Common myeloid progenitor, CD34-positive (primary cell): ENCODE measurements around the gene CCDC97.
A peak's percentile ranks its signal among the peaks of the same experiment; 100 is the strongest.

ENCODE experiments used
- CTCF ChIA-PET: fragments of 350-600 bp; sonication (Branson Sonifier 250); formaldehyde crosslinking; loops from one replicate; lab custom pipeline; 2021; ENCODE audit warnings: antibody characterized with exemption; lab: Charles Lee
- POLR2A ChIA-PET: fragments of 350-600 bp; sonication (Branson Sonifier 250); formaldehyde crosslinking; loops from one replicate; lab custom pipeline; 2021; ENCODE audit warnings: antibody characterized with exemption; lab: Charles Lee
- DNase-seq, 3 donors: peaks; one replicate each; pipeline versions ENCODE4 v3.0.0 to v3.0.0-alpha.2; 2013
- H3K27ac ChIP-seq, 2 experiments: 1 replicate in 1 of 2; 2 replicates in 1 of 2; pipeline ENCODE4 v1.7.0; 2013; ENCODE audit warnings: inconsistent platforms in 2 of 2, low read length in 2 of 2, mild to moderate bottlenecking in 2 of 2, low read depth in 1 of 2, moderate library complexity in 1 of 2; ENCODE audit not compliant: severe bottlenecking in 2 of 2, insufficient read depth in 1 of 2, poor library complexity in 1 of 2
- H3K27me3 ChIP-seq, 5 experiments: replicated peaks in 2 of 5; 1 replicate in 3 of 5; 2 replicates in 2 of 5; pipeline versions ENCODE4 v1.6.1 to v1.7.0; 2013; ENCODE audit warnings: low read length in 4 of 5, mild to moderate bottlenecking in 2 of 5, moderate library complexity in 2 of 5, inconsistent platforms in 1 of 5; ENCODE audit not compliant: insufficient read depth in 5 of 5, control insufficient read depth in 4 of 5
- H3K36me3 ChIP-seq, 4 experiments: 1 replicate in 2 of 4; 2 replicates in 2 of 4; pipeline versions ENCODE4 v1.6.1 to v1.7.0; 2013; ENCODE audit warnings: low read length in 3 of 4, control low read depth in 1 of 4, mild to moderate bottlenecking in 1 of 4; ENCODE audit not compliant: control insufficient read depth in 4 of 4, insufficient read depth in 4 of 4
- H3K4me1 ChIP-seq, 4 experiments: 1 replicate in 3 of 4; 2 replicates in 1 of 4; pipeline versions ENCODE4 v1.6.1 to v1.7.1; 2013; ENCODE audit warnings: low read length in 3 of 4, mild to moderate bottlenecking in 3 of 4, control low read depth in 1 of 4, inconsistent platforms in 1 of 4, moderate library complexity in 1 of 4; ENCODE audit not compliant: control insufficient read depth in 4 of 4, insufficient read depth in 4 of 4; ENCODE audit errors: control extremely low read depth in 1 of 4
- H3K4me3 ChIP-seq, 7 experiments: 1 replicate in 4 of 7; 2 replicates in 3 of 7; pipeline versions ENCODE4 v1.5.1 to v1.7.0; 2013; ENCODE audit warnings: mild to moderate bottlenecking in 7 of 7, low read length in 6 of 7, moderate library complexity in 6 of 7, inconsistent platforms in 2 of 7, low read depth in 2 of 7, control low read depth in 1 of 7; ENCODE audit not compliant: insufficient read depth in 4 of 7, control insufficient read depth in 1 of 7; ENCODE audit errors: extremely low read depth in 1 of 7
- H3K9me3 ChIP-seq, 5 experiments: 1 replicate in 4 of 5; 2 replicates in 1 of 5; pipeline versions ENCODE4 v1.6.1 to v1.7.1; 2013; ENCODE audit warnings: low read length in 4 of 5, mild to moderate bottlenecking in 2 of 5, inconsistent platforms in 1 of 5, low read depth in 1 of 5, moderate library complexity in 1 of 5; ENCODE audit not compliant: control insufficient read depth in 4 of 5, insufficient read depth in 2 of 5; ENCODE audit errors: control extremely low read depth in 1 of 5
- WGBS: methylation state at CpG from one replicate; pipeline ENCODE4 v1.1.5; 2013; ENCODE audit not compliant: insufficient coverage; 5-methylcytosine and 5-hydroxymethylcytosine counted together

Gene CCDC97

DNA sequence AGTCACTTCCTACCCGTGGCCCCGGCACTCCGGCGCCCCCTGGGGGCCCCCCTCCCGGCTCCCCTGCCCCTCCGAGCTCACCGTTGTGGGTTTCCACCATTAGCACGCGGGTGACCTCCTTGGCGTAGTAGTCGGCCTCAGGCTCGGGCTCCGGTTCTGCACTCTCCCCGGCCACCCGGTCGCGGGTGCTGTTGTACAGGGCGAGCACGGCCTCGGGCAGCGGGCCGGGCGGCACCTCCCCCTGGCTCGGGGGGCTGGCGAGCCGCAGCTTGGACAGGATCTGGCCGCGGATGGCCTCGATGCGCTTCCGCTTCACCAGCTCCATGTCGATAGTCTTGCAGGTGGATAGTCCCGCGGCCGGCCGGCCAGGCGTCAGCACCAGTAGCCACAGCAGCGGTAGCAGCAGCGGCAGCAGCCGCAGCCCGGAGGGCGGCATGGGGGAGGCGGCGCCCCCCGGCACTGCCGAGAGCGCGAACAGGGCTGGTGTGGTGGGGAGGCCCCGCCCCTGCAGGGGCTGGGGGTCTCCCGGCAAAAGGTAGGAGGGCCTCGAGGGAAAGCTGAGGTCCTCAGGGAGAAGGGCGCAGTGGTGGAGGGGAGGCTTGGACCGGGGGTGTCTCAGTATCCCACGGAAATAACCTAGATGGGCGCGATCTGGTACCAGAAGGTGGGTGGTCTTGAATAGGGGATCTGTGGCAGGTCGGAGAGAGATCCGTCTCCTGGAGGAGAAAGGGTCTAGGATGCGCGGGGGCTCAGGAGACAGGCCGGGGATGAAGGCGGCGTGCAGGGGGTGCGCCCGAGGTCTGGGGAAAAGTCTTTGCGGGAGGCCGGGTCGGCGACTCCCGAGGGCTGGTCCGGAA, 42.9 kb downstream of the CCDC97 start:
- Histone ChIP-seq H3K36me3 (peaks cover 0 to 12% (median 8%) of the 10 kb centered on the region in 4 experiments), H3K27ac (peak overlapping the region; percentile 64 to 88), H3K27me3 (no peaks in the 10 kb centered on the region), H3K9me3 (no peaks in the 10 kb centered on the region), H3K4me1 (peaks cover 6 to 76% (median 71%) of the 10 kb centered on the region in 4 experiments), H3K4me3 (peak overlapping the region; percentile 79 to 97 (median 92))
- WGBS = 0% methylated on average over 61 of the region's 71 CpGs
- POLR2A ChIA-PET = interaction anchor here (0.6 to 6.3 kb wide), 11 partner anchors 11 to 604 kb away, joined by 3 to 165 read pairs (median 6); partner anchors contain the start of genes B9D2 and CCDC97
- peak; percentile 70 to 79 (median 76) for DNase-seq
- CTCF ChIA-PET = interaction anchor here (0.8 to 8.0 kb wide), 17 partner anchors 10 to 83 kb away, joined by 3 to 69 read pairs (median 6); partner anchors contain the start of genes B3GNT8, B9D2 and EXOSC5

DNA sequence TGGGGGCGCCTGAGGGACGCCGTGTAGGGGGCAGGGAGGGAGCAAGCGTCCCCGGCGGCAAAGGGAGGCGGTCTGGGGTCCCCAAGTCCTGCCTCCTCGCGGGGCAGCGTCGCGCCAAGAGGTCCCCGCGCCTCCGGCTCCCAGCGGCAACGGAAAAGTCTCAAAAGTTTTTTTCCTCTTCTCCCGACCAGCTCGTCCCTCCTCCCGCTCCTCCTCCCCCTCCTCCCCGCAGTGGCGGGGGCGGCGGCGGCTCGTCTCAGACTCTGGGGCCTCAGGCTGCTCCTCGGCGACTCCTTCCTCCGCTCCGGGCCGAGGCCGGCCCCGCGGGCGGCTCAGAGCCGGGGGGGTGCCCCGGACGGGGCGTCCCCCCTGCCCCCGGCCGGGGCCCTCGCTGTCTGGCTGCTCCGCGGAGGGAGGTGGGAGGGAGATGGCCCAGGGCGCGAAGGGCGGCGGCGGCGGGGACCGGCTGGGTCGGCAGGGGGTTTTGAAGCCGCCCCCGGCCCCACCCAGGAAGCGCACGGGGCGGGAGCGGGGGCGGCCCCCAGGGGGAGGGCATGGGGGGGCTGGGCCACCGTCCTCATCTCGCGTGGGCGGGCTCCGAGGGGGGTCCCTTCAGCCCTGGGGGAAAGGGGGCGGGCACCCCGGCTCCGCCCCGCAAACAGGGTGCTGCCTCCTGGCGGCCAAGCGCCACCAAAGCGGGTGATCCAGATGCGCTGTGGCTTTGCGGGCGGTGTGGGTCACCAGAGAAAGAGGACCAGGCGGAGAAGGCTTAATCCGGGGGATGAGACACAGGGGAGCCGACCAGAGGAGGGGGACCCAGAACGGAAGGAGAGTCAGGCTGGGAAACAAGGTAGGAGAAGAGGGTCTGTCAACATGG, 43.7 kb downstream of the CCDC97 start, which contains the start of gene TGFB1:
Gene TGFB1, minus strand, starts transcription at position 457 of the 877 bp plus-strand sequence. CDS start 878 bp downstream, outside the sequence.
- peak within 1 kb of the TSS; percentile 64 to 88 for H3K27ac ChIP-seq
- H3K9me3 ChIP-seq = no peaks in the 10 kb centered on the region
- 0% methylated on average over 42 of the region's 78 CpGs for WGBS
- ChIA-PET CTCF (interaction anchor here (1.2 to 8.0 kb wide), 11 partner anchors 11 to 82 kb away, joined by 3 to 69 read pairs (median 6); partner anchors contain the start of genes B3GNT8 and B9D2), POLR2A (interaction anchor here (0.6 to 6.3 kb wide), 8 partner anchors 11 to 605 kb away, joined by 3 to 165 read pairs (median 4); partner anchors contain the start of gene B9D2)
- H3K4me1 ChIP-seq = peaks cover 6 to 82% (median 78%) of the 10 kb centered on the region in 4 experiments
- peak within 1 kb of the TSS; percentile 79 to 97 (median 92) for H3K4me3 ChIP-seq
- no peaks in the 10 kb centered on the region for H3K27me3 ChIP-seq
- peaks cover 0 to 7% (median 3%) of the 10 kb centered on the region in 4 experiments for H3K36me3 ChIP-seq
- peak; percentile 85 to 90 (median 90) for DNase-seq

DNA sequence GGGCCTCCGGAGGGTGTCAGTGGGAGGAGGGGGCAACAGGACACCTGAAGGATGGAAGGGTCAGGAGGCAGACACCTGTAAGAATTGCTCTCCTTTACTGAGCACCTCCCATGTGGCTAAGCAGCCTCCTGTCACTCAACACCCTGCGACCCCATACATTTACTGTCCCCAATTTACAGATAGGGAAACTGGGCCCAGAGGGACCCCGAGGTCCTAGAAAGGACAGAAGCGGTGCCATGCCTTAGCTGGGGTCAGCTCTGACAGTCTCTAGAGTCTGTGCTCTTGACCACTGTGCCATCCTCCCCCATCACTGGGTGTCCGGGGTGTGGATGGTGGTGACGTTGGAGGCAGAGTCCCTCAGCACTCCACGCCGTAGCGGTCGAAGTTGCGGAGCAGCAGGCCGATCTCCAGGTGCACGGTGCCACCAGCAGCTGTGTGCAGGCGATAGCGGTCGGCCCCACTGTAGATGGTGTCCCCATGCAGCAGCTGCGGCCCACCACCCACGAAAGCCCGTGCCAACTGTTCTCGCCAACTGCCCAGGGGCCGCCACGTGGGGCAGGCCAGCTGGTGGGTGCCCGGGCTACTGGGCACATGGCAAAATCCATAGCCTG, 44.5 kb downstream of the CCDC97 start:
- DNase-seq = no peak
- Histone ChIP-seq H3K9me3 (no peaks in the 10 kb centered on the region), H3K27ac (peak overlapping the region in 1 of 2 experiments; percentile 61), H3K36me3 (peaks cover 0 to 5% (median under 1%) of the 10 kb centered on the region in 4 experiments), H3K27me3 (no peaks in the 10 kb centered on the region), H3K4me3 (peak overlapping the region in 6 of 7 experiments; percentile 47 to 92 (median 84)), H3K4me1 (peaks cover 6 to 74% (median 70%) of the 10 kb centered on the region in 4 experiments)
- POLR2A ChIA-PET = interaction anchor here (1.1 to 6.3 kb wide), 3 partner anchors 10 to 92 kb away, joined by 3 to 165 read pairs (median 31); partner anchors contain the start of gene B9D2
- CTCF ChIA-PET = interaction anchor here (0.9 to 8.0 kb wide), 9 partner anchors 11 to 94 kb away, joined by 3 to 69 read pairs (median 4); partner anchors contain the start of genes B9D2 and TMEM91
- 94% methylated on average over 21 of the region's 23 CpGs for WGBS

DNA sequence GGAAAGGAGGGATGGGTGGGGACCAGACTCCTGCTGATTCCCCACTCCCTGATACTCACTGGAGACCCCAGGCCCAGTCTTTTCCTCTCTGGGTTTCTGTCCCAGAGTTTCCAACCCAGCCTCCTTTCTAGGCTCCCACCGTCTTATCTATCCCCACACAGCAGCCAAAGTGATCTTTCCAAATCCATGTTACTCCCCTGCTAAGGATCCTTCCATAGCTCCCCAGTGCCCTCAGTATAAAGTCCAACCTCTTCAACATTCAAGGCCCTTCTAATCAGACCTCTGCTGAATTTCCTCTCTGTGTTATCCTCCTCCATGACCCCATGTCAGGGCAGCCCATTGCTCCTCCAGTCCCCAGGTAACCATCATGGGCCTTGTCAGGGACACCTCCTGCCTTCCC, 45.1 kb downstream of the CCDC97 start:
- WGBS = 83% methylated on average over 1 of the region's 1 CpG
- Histone ChIP-seq H3K36me3 (peaks cover 0 to 8% (median under 1%) of the 10 kb centered on the region in 4 experiments), H3K27me3 (no peaks in the 10 kb centered on the region), H3K4me3 (no peak overlapping the region), H3K9me3 (no peaks in the 10 kb centered on the region), H3K4me1 (peaks cover 6 to 68% (median 64%) of the 10 kb centered on the region in 4 experiments), H3K27ac (no peak overlapping the region)
- POLR2A ChIA-PET = interaction anchor here (5.5 to 6.3 kb wide), 2 partner anchors 9 to 31 kb away, joined by 31 to 165 read pairs; partner anchors contain the start of gene B9D2
- no peak for DNase-seq
- CTCF ChIA-PET = interaction anchor here (0.9 to 8.0 kb wide), 12 partner anchors 10 to 94 kb away, joined by 3 to 69 read pairs (median 4); partner anchors contain the start of genes B9D2 and TMEM91

DNA sequence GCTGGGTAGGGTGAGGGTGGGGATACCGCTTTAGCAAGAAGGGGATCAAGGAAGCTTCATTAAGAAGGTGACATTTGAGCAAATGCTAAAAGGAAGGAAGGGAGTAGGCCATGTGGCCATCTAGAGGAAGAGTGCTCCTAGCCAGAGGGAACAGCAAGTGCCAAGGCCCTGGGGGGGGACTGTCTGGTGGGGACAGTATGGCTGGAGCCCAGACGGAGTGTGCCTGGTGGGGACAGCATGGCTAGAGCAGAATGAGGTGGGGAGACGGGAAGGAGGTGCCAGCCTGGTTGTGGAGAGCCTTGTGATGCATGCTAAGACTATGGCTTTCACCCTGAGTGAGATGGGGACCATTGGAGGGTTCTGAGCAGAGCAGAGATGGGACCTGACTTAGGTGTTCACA, 45.8 kb downstream of the CCDC97 start:
- Histone ChIP-seq H3K36me3 (peaks cover under 1 to 10% (median 1%) of the 10 kb centered on the region in 4 experiments), H3K27me3 (no peaks in the 10 kb centered on the region), H3K4me1 (peaks cover 6 to 61% (median 57%) of the 10 kb centered on the region in 4 experiments), H3K9me3 (no peaks in the 10 kb centered on the region), H3K4me3 (no peak overlapping the region), H3K27ac (no peak overlapping the region)
- POLR2A ChIA-PET = interaction anchor here (5.5 to 6.3 kb wide), 2 partner anchors 9 to 32 kb away, joined by 31 to 165 read pairs; partner anchors contain the start of gene B9D2
- no peak for DNase-seq
- CTCF ChIA-PET = interaction anchor here (0.7 to 8.0 kb wide), 11 partner anchors 9 to 93 kb away, joined by 3 to 69 read pairs (median 5); partner anchors contain the start of genes B9D2 and TMEM91
- WGBS = 42% methylated on average over 2 of the region's 3 CpGs
